Endothelial cell of umbilical vein (primary cell): ENCODE results near the gene SLC5A6. TPM values are rescaled to one million over a fixed set of nuclear protein-coding genes. Genes with fewer than 3 reads are reported as not detected.

Source experiments
- BruUV-seq: library from RNA; stranded (reverse); fragments of 400-500 nt; replicated peaks from 2 replicates; lab custom pipeline; 2021; lab: Mats Ljungman, UMichigan
- CTCF ChIA-PET: fragments of 300-600, 350-600 bp; sonication (Branson Sonifier 250); formaldehyde crosslinking; loops from one replicate; lab custom pipeline; 2021; ENCODE audit warnings: antibody characterized with exemption, inconsistent platforms; lab: Charles Lee
- POLR2A ChIA-PET: fragments of 300-600, 350-600 bp; sonication (Branson Sonifier 250); formaldehyde crosslinking; loops from one replicate; lab custom pipeline; 2021; ENCODE audit warnings: antibody characterized with exemption, inconsistent platforms; lab: Charles Lee
- DNase-seq: peaks from one replicate; pipeline ENCODE4 v3.0.0-alpha.2; 2011; ENCODE audit warnings: low read depth, low spot score
- FAIRE-seq: peaks from 2 replicates; lab custom pipeline; 2011; peaks lifted over from hg19 to GRCh38; lab: Jason Lieb, UNC
- H2AFZ ChIP-seq: 2 replicates; pipeline ENCODE4 v1.6.0; 2012; ENCODE audit warnings: low read depth, low read length, control low read depth, inconsistent platforms
- H3K27ac ChIP-seq: 2 replicates; pipeline ENCODE4 v1.5.1; 2011; ENCODE audit warnings: low read depth, mild to moderate bottlenecking, control low read depth, low read length, moderate library complexity; ENCODE audit not compliant: insufficient read depth
- H3K27me3 ChIP-seq, 2 experiments: 2 replicates each; pipeline versions ENCODE4 v1.6.0 to v1.6.1; 2011; ENCODE audit warnings: low read length in 2 of 2, mixed read lengths in 1 of 2; ENCODE audit not compliant: control insufficient read depth in 2 of 2, insufficient read depth in 2 of 2
- H3K36me3 ChIP-seq, 2 experiments: 2 replicates in 1 of 2; 3 replicates in 1 of 2; pipeline ENCODE4 v1.5.1; 2011; ENCODE audit warnings: low read length in 2 of 2, mild to moderate bottlenecking in 1 of 2, moderate library complexity in 1 of 2; ENCODE audit not compliant: control insufficient read depth in 2 of 2, insufficient read depth in 2 of 2; ENCODE audit errors: extremely low read depth in 1 of 2
- H3K4me1 ChIP-seq: 3 replicates; pipeline ENCODE4 v1.5.1; 2011; ENCODE audit warnings: mild to moderate bottlenecking, low read length; ENCODE audit not compliant: control insufficient read depth, insufficient read depth; ENCODE audit errors: extremely low read depth
- H3K4me2 ChIP-seq: 2 replicates; pipeline ENCODE4 v1.6.1; 2011; ENCODE audit warnings: low read length, control low read depth, mixed read lengths; ENCODE audit not compliant: insufficient read depth
- H3K4me3 ChIP-seq, 3 experiments: fragments of 200-600 bp in 1 of 3; sonication (generic), shearing (Covaris generic) in 1 of 3; replicated peaks in 1 of 3; 2 replicates each; pipeline ENCODE4 v1.5.1; 2011 to 2016; ENCODE audit warnings: control low read depth in 3 of 3, low read length in 3 of 3, mild to moderate bottlenecking in 2 of 3, inconsistent platforms in 1 of 3, low read depth in 1 of 3, moderate library complexity in 1 of 3; ENCODE audit not compliant: insufficient read depth in 1 of 3
- H3K79me2 ChIP-seq: 2 replicates; pipeline ENCODE4 v1.6.0; 2012; ENCODE audit warnings: low read length, inconsistent platforms; ENCODE audit not compliant: control insufficient read depth, insufficient read depth
- H3K9ac ChIP-seq: replicated peaks from 2 replicates; pipeline ENCODE3; 2011; ENCODE audit warnings: low read length, control low read depth; ENCODE audit not compliant: insufficient read depth; ENCODE audit errors: extremely low read depth
- H3K9me1 ChIP-seq: replicated peaks from 3 replicates; pipeline ENCODE4 v1.6.0; 2011; ENCODE audit warnings: mild to moderate bottlenecking, low read length; ENCODE audit not compliant: control insufficient read depth, insufficient read depth; ENCODE audit errors: extremely low read depth
- H3K9me3 ChIP-seq: replicated peaks from 2 replicates; pipeline ENCODE4 v1.5.1; 2012; ENCODE audit warnings: low read length, inconsistent platforms; ENCODE audit not compliant: control insufficient read depth, insufficient read depth
- H4K20me1 ChIP-seq: replicated peaks from 2 replicates; pipeline ENCODE3; 2011; ENCODE audit warnings: mild to moderate bottlenecking, low read length; ENCODE audit not compliant: control insufficient read depth, insufficient read depth; ENCODE audit errors: extremely low read depth
- CTCF ChIP-seq, 2 donors: IDR thresholded peaks; 1 replicate in 1 of 2; 2 replicates in 1 of 2; pipeline ENCODE4 v1.5.1; 2011; ENCODE audit warnings: low read length in 2 of 2, mild to moderate bottlenecking in 2 of 2, moderate library complexity in 2 of 2, control low read depth in 1 of 2, inconsistent platforms in 1 of 2, low read depth in 1 of 2; ENCODE audit not compliant: insufficient read depth in 1 of 2; ENCODE audit errors: extremely low read depth in 1 of 2
- EZH2 ChIP-seq: IDR thresholded peaks from 2 replicates; pipeline ENCODE4 v1.6.1; 2012; ENCODE audit warnings: borderline replicate concordance, low read depth, mild to moderate bottlenecking, moderate library complexity, low read length, inconsistent platforms; ENCODE audit not compliant: severe bottlenecking
- FOS ChIP-seq: IDR thresholded peaks from 2 replicates; pipeline ENCODE4 v1.6.1; 2011; ENCODE audit warnings: mild to moderate bottlenecking, low read length, moderate library complexity, borderline replicate concordance; ENCODE audit not compliant: insufficient read depth
- GATA2 ChIP-seq: IDR thresholded peaks from 2 replicates; pipeline ENCODE4 v1.7.0; 2011; ENCODE audit warnings: low read depth, mild to moderate bottlenecking, moderate library complexity, mixed read lengths, low read length; ENCODE audit not compliant: insufficient read length, insufficient read depth
- JUN ChIP-seq: IDR thresholded peaks from 2 replicates; pipeline ENCODE4 v1.6.1; 2011; ENCODE audit warnings: borderline replicate concordance, low read depth; ENCODE audit not compliant: insufficient read length, insufficient read depth
- MAX ChIP-seq: IDR thresholded peaks from 2 replicates; pipeline ENCODE4 v1.6.1; 2011; ENCODE audit not compliant: insufficient read depth, insufficient read length
- MYC ChIP-seq: IDR thresholded peaks from one replicate; pipeline ENCODE4 v1.6.1; 2011; ENCODE audit warnings: mild to moderate bottlenecking, low read depth, low read length
- POLR2A ChIP-seq: IDR thresholded peaks from 2 replicates; pipeline ENCODE4 v1.6.1; 2012; ENCODE audit warnings: low read depth, mild to moderate bottlenecking, control low read depth, low read length
- POLR2AphosphoS5 ChIP-seq: IDR thresholded peaks from 2 replicates; pipeline ENCODE4 v1.6.1; 2012; ENCODE audit warnings: low read depth, mild to moderate bottlenecking, control low read depth, low read length, moderate library complexity; ENCODE audit not compliant: insufficient read depth
- dilution Hi-C: fragments of 300-500 bp; cut with MboI; formaldehyde crosslinking; loops from one replicate; pipeline ENCODE4 v1.15.0; 2019; ENCODE audit warnings: low sequenced_read_pairs; ENCODE audit not compliant: extremely low pct_ligation_motif_present
- intact Hi-C: fragments of 100-400 bp; cut with micrococcal nuclease; formaldehyde crosslinking; loops from one replicate; pipeline ENCODE4 v1.10.0; 2022
- polyA plus RNA-seq, 4 experiments: library from polyadenylated mRNA; depleted of rRNA in 3 of 4; stranded (reverse) in 3 of 4; unstranded in 1 of 4; fragments of >200 nt; gene quantifications; 2 replicates each; pipeline versions ENCODE4 v1.2.1 to v1.2.3, GENCODE V29; 2011 to 2012; ENCODE audit warnings: missing spikeins in 1 of 4
- total RNA-seq: library from RNA; stranded (reverse); gene quantifications from 2 replicates; pipeline ENCODE4 v1.2.3, GENCODE V29; 2021

The SLC5A6 gene
- total and polyA plus RNA-seq, 2 donors (not counting 3 experiments of a cell fraction or from before 2014, with no cell fraction given), result 52.0 to 92.5 TPM

DNA sequence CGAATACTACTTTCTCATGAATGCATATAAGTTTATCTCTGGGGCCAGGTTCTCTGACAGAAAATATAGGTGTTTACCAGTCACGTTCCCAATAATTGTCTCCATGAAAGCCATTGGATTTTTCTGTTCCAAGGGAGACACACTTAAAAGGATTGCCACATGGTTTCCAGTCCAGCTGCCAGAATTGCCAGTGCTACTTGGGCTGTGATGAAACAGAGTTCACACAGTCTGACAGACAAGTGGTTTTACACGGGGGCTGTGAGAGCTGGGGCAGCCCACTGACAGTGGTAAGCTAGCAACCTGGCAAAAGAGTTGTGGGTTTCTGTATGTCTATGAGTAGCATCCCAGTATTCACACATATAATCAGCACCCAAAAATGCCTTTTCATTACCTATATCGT is 28.0 kb downstream of the SLC5A6 start:
- DNase-seq (no peak), FAIRE-seq (no peak)
- dilution Hi-C loops, result no loop called here
- Histone ChIP-seq H3K4me3 (no peak overlapping the region), H3K9ac (no peak overlapping the region), H3K36me3 (no peaks in the 10 kb centered on the region), H3K4me1 (no peaks in the 10 kb centered on the region), H3K9me1 (no peaks in the 10 kb centered on the region), H3K4me2 (no peak overlapping the region), H2AFZ (no peak overlapping the region), H3K79me2 (no peaks in the 10 kb centered on the region), H3K9me3 (no peaks in the 10 kb centered on the region), H3K27ac (no peak overlapping the region), H4K20me1 (no peaks in the 10 kb centered on the region), H3K27me3 (peaks cover 13 to 20% of the 10 kb centered on the region in 2 experiments)
- ChIA-PET CTCF (interaction anchor here (1.8 kb wide), 2 partner anchors 9 to 14 kb away, joined by 5 to 8 read pairs; no protein-coding TSS in a partner anchor), POLR2A (no interaction called here)
- intact Hi-C loops, result no loop called here
- no TSS peak for BruUV-seq
- TF ChIP-seq POLR2A (no peak), FOS (no peak), JUN (no peak), GATA2 (no peak), POLR2AphosphoS5 (no peak), CTCF (IDR thresholded peaks at IDR 0.05; ENCODE audit: extremely low read depth in 1 of 2, insufficient read depth in 1 of 2, low read depth in 1 of 2, low read length in 2 of 2) (no peak), MAX (no peak), MYC (no peak), EZH2 (no peak)
